CD4-positive, alpha-beta T cell treated with Interleukin-15 for 4 hours (primary cell): ENCODE data around the gene CCDC141.
"Not testable (repeated sequence)": the region's sequence is repeated elsewhere in the genome, so short reads cannot be mapped to it uniquely, and the experiment has no call there.

ENCODE experiments used
- DNase-seq: peaks from one replicate; pipeline ENCODE4 v3.0.0-alpha.2; 2020; ENCODE audit warnings: low spot score

Gene CCDC141, protein sequence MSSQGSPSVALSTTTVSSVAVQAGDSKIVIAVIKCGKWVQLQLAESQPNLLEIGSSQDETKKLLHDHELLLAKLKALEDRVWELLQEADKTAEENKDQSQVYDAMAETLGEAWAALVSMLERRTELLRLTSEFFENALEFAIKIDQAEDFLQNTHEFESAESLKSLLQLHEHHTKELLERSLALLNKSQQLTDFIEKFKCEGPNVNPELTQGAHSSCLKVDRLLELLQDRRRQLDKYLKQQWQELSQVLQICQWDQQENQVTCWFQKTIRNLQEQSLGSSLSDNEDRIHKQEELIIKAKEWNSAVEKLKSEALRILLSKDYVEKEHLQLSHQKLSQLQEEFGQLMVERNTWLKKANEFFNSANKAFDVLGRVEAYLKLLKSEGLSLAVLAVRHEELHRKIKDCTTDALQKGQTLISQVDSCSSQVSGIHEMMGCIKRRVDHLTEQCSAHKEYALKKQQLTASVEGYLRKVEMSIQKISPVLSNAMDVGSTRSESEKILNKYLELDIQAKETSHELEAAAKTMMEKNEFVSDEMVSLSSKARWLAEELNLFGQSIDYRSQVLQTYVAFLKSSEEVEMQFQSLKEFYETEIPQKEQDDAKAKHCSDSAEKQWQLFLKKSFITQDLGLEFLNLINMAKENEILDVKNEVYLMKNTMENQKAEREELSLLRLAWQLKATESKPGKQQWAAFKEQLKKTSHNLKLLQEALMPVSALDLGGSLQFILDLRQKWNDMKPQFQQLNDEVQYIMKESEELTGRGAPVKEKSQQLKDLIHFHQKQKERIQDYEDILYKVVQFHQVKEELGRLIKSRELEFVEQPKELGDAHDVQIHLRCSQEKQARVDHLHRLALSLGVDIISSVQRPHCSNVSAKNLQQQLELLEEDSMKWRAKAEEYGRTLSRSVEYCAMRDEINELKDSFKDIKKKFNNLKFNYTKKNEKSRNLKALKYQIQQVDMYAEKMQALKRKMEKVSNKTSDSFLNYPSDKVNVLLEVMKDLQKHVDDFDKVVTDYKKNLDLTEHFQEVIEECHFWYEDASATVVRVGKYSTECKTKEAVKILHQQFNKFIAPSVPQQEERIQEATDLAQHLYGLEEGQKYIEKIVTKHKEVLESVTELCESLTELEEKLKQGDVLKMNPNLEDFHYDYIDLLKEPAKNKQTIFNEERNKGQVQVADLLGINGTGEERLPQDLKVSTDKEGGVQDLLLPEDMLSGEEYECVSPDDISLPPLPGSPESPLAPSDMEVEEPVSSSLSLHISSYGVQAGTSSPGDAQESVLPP (N-terminal part only)

DNA sequence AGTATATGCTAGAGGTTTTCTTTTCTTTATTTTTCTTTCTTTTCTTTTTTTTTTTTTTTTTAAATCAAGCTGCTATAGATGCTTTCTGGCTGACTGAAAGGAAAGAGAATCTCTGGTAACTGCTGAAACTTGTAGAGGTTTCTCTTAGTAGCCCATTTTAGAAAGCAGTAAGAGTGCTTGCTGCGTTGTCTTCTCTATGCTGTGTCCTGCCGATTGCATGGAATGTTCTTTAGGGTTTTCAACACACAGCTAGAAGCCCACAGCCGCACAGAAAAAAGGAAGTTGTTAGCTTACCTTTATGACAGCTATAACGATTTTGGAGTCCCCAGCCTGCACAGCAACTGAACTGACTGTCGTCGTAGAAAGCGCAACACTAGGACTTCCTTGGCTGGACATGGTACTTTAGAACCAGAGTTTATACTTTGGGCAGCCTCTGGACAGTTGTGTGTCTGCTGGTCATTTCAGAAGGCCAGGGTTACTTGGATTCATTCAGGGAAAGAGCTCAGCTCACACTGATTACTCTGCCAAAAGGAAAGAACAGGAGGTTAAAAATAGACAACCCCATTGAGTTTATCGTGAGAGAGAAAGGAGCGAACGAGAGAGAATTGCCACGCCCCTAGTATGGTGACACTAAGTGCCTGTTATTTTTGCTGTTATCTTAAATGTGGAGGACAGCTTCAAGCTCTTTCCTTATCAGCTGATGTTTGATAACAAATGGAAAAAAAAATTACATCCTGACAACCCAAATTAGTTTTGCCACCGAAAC is at the start of gene CCDC141:
Gene CCDC141, minus strand, starts transcription at position 592 of the 766 bp plus-strand sequence. Its CDS starts 196 bp downstream, at position 396.
- peak; percentile 8 for DNase-seq

DNA sequence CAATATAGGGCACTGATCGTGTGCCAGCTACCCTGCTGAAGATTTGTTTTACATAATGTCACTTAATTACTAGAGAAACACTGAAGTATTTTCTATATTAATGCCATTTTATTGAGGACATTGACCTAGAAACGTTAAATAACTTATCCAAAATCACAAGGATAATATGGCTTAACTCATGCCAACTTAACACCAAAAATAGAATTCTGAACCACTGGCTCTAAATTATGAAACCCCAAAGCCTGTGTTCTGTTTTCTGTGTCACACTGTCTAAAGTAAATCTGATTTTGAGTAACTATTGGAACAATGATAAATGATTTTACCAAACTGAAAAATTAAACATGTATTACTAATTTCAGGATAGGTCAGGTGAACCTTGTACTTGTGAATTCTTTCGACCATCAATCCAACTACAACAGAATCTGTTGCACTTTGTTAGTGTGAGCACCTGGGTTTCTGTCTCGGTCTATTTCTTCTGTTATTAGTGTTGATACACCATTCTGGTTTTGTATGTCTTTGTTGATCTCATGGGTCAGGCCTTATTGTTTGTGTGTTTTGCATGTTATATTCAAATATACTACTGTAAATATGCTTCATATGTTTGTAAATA is 48.2 kb upstream of the CCDC141 start:
- no peak for DNase-seq

DNA sequence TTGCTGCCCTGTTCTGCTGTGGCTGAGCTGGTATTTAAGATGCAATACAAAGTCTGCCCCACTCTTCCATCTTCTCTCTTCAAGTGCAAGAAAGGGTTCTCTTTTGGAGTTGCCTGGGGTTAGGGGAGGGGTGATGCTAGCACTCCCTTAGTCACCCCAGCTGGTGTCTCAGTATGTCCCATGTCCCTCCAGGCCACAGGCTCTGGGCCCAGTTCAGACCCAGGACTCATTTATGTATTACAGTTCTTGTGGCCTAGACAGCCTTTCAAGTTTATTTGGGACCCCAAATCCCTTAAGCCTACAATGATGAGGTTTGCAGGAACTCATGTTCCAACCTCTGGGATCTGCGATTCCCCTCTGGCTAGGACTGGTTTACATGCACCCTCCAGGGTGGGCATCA is 47.2 kb upstream of the CCDC141 start:
- DNase-seq: no peak

DNA sequence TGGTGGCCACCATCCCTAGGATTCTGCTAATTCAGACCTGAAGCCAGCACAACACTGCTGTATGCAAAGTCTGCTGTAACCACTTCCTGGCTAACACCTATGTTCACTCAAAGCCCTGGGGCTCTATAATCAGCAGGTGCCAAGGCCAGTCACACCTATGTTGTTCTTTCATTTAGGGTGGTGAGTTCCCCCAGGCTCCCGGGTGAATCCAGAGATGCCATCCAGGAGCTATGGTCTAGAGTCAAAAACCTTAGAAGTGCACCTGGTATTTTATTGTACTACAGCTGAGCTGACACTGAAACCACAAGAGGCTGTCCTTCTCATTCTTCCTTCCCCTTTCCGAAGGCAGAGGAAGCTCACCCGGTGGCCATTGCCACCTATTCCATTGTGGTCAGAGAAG is 46.2 kb upstream of the CCDC141 start:
- peak; percentile 17 for DNase-seq

DNA sequence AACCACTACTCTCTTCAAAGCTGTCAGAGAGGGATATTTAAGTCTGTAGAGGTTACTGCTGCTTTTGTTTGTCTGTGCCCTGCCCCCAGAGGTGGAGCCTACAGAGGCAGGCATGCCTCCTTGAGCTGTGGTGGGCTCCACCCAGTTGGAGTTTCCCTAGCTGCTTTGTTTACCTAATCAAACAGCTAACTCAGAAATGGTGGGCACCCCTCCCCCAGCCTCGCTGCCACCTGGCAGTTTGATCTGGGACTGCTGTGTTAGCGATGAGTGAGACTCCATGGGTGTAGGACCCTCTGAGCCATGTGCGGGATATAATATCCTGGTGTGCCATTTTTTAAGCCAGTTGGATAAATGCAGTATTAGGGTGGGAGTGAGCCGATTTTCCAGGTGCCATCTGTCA is 43.0 kb upstream of the CCDC141 start:
- not testable (repeated sequence) for DNase-seq

DNA sequence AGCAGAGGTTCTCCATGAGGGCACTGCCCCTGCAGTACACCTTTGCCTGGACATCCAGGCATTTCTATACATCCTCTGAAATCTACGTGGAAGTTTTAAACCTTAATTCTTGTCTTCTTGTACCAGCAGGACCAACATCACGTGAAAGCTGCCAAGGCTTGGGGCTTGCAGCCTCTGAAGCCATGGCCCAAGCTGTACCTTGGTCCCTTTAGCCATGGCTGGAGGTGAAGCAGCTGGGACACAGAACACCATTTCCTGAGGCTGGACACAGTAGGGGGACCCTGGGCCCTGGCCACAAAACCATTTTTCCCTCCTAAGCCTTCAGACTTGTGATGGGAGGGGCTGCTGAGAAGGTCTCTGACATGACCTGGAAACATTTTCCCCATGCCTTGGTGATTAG is 32.8 kb upstream of the CCDC141 start:
- DNase-seq: no peak

DNA sequence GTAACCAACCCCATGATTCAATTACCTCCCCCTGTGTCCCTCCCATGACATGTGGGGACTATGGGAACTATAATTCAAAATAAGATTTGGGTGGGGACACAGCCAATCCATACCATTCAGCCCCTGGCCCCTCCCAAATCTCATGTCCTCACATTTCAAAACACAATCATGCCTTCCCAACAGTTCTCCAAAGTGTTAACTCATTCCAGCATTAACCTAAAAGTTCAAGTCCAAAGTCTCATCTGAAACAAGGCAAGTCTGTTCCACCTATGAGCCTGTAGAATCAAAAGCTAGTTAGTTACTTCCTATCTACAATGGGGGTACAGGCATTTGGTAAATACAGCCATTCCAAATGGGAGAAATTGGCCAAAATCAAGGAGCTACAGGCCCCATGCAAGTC is 32.0 kb upstream of the CCDC141 start:
- no peak for DNase-seq

DNA sequence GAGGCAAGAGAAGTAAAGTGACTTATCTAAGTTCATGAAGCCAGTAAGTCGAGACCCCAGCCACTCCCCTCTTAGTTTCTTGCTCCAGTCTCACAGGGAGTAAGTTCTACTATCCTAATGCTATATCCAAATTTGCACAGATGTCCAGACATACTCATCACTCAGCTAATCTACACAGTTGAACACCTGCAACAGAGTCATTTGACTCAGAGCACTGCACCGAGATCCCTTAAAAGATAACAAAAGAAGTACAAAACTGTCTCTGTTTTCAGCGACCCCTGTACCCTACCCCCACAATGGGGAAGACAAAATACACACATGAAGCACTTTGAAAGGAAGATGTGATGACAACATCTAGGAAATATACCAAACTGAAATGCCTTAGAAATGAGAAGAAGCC is 22.6 kb upstream of the CCDC141 start:
- DNase-seq: no peak

DNA sequence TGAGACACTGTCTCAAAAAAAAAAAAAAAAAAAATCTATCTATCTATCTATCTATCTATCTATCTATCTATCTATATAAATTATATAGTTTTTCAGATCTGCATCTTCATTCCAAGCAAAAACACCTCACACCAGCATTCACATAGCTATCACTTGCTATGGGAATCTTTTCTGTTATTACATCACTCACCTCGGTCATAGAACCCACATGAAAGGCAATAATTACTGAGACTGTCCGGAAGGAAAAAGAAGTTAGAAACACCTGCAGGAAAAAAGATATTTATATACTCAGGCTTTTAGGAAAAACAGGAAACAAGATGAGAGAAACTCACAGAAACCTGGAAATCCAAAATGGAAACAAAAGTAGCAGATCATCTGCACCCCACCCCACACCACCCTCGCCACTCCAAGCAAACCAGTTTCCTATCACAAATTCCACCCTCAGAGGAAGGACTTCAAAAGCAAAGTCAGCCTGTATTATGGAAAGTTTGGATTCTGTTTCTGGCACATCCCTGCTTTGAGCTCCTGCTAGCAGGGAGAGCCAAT is 21.9 kb upstream of the CCDC141 start:
- DNase-seq: no peak

DNA sequence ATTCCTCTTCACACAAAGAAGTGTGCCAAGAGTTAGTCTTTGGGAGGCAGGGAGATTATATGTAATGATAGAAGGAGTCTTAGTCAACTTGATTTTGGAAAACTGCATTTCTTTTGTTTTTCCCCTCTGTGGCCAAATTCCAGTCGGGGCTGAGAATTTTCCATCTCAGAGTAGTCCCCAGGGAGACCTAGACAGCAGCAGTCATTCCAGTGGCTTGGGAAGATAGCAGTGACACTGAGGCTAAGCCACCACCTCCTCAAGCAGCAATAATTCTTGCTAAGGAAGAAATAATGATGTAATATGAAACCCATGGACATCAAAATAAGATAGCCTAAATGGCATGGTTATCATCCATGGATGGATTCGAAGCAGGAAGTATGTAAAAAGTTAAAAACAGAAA is 21.0 kb upstream of the CCDC141 start:
- no peak for DNase-seq

DNA sequence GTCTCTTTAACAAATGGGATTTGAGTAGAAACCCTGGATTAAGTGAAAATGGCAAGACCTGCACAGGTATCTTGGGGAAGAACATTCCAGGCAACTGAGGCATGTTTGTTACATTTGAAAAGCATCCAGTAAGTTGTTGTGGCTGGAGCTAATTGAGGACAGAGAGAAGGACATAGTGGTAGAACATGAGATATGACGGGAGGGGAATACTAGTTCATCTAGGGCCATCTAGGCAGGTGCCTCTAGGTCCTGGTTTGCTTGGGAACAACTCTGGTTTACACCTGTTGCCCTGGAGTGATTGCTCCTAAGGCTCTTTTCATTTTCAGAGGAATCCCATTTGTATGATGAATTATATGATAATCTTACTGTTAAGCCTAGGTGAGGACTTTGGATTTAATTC is 19.7 kb upstream of the CCDC141 start:
- no peak for DNase-seq

DNA sequence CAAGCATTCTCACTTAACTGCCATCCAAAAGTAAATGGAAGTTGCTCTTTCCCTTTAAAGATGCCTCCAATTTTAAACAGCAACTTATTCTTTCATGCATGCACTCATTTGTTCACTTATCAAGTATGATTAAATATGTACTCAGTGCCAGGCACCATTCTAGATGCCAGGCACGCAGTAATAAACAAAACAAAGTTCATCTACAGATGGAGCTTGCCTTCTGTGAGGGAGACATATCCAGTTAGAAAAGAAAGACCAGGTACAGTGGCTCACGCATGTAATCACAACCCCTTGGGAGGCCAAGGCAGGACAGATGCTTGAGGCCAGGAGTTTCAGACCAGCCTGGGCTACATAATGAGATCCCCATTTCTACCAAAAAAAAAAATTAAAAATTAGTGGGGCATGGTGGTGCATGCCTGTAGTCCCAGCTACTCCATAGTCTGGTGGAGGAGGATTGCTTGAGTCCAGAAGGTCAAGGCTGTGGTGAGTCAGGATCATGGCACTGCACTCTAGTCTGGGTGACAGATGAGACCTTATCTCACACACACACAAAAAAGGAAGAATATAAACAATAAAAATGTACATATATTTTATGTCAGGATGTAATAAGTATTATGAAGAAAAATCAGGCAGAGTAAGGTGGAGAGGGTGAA is 19.2 kb upstream of the CCDC141 start:
- DNase-seq: no peak

DNA sequence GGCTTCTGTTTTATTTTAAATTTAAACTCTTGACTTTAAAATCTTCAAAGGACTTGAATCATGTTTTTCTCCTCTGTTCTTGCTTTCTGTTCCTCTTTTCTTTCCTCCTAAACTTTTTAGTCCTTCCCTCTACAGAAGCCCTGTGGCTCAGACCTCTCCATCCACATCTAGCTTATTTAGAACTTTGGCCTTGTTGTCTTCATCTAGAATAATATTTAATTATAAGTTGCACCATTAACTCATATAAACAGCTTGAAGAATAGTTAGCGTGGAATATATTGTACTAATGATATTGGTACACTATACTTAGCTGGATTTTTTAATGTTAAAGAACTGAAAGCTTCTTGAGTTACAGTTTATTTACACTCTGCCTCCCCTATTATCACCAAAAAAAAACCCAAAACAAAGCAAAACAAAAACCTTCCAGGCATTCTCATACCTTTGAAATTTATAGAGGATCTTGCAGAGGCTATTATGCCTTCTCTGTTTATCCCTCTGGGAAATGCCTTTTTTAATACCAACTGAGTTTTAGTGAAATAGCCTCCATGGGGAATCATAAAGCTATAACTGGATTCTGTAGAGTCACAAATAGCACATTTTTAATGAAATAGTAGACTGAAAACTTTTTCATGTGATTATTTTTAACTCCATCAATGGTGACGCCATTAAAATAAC is 9.2 kb upstream of the CCDC141 start:
- DNase-seq: no peak

DNA sequence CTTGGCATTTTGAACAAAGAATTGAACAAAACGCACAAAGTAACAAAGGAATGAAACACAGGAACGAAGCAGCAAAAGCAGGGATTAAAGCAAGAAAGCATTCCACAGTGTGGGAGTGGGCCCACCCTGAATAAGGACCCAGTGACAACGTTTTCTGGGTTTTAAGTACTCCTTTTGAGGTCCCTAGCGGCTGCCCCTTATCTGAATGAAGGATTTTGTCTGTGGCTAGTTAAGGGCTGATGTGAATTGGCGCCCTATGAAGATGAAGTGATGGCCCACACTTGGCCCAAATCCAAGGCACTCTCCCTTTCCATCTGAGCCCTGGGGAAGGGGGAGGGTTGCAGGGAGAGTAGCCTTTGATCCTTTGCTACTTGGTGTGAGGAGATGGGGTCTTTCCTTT is 7.8 kb upstream of the CCDC141 start:
- DNase-seq: no peak

DNA sequence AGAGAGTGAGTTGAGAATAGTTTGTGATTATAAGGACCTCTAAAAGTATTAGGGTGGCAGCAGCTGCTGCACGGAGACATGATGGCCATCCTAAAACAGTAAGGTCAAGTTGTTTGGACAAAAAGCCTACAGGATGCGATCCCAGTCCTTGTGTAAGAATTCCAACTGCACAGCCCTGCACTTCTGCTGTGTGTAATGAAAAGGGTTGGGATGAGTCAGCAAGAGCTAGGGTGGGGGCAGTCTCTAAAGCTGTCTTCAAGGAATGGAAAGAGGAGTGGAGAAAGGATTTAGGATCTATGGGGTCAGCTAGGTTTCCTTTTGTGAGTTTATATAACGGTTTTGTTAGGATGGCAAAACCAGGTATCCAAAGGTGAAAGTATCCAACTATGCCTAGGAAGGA is 3.6 kb upstream of the CCDC141 start:
- not testable (repeated sequence) for DNase-seq

DNA sequence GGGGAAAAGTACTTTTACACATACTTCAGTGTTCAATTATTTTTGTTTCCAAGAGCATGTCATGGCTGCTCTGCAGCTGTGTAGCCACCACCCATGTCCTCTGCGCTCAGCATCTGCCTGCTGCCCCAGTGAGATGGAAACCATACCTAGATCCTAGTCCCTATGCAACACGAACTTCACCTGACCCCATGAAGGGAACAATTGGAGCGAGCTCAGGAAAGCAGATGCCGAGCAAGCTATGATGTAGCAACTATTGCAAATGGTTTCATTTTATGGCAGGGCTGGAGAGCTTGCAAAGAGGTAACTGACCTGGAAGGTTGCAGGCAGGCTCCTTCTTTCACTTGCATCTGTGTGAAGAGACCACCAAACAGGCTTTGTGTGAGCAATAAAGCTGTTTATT is 1.3 kb upstream of the CCDC141 start:
- DNase-seq: no peak

DNA sequence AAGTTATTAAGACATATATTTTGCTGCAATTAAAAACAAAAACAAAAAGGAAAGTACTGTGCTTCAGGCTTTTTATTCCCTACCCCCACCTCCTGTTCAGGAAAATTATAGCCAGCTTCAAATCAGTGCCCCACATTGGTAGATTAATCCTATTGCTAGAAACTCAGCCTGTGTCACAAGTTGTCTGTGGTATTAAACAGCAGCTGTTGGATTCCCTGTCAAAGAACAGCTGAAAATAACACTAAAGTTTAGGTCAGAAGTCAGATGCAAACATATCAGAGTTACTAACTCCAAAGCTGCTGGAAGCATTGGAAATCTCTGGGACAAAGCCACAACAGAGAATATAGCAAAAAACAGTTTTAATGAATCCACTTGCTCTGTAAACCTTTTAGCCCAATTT is 818 bp upstream of the CCDC141 start:
- DNase-seq: no peak

DNA sequence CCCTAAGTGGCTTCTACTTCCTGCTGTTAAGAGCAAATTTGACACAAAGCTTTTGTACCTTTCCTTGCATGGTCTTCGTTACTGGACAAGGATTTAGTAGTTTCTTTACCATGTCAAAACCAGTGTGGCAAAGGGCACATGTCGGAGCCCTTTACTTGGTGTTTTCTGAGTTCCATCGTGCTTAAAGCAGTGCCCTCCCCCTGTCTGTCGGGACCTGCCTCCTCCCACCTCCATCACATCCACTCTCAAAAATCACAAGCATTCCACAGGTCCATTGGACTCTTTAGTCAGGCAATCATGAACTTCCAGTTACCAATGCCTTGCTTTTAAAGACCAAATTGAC is 763 bp downstream of the CCDC141 start:
- DNase-seq: peak; percentile 6

DNA sequence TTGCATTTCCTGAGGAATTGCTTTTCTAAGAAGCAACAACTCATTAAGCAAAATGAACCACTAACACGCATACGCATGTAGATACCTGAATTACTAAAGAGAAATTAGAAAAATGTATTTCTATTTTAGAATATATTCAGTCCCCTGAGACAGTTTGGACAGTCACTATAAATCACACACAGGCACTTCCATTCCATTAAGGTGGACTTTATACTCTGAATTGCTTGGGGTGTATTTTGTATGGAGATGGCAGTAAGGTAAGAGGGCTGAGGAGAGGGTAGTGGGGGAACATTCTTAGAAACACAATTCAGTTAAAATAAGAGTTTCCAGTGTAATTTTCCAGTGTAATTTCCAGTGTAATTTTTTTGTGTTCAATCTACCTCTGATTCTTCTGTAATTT is 1.8 kb downstream of the CCDC141 start:
- DNase-seq: no peak

DNA sequence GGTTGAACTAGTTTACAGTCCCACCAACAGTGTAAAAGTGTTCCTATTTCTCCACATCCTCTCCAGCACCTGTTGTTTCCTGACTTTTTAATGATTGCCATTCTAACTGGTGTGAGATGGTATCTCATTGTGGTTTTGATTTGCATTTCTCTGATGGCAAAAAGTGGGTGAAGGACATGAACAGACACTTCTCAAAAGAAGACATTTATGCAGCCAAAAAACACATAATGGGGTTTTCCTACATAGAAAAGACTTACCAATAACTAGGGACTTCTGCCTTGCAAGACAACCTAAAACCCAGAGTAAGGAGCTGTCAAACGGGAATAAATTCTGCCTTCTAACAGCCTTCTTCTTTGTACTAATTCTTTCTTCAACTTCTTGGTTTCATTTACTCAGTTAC is 4.3 kb downstream of the CCDC141 start:
- DNase-seq: not testable (repeated sequence)
